Esophagus (tissue), 2 donors: ENCODE data around the gene CCDC124. TPM values are rescaled to one million over a fixed set of nuclear protein-coding genes. Genes with fewer than 3 reads are reported as not detected.

ENCODE experiments used
- H3K27ac ChIP-seq, 2 donors: one replicate each; pipeline ENCODE4 v1.5.1; 2013; ENCODE audit warnings: low read depth in 2 of 2, mild to moderate bottlenecking in 2 of 2, inconsistent platforms in 1 of 2, low read length in 1 of 2, moderate library complexity in 1 of 2
- H3K27me3 ChIP-seq, 2 donors: one replicate each; pipeline ENCODE4 v1.6.1; 2013; ENCODE audit warnings: low read length in 2 of 2, control low read depth in 1 of 2, mild to moderate bottlenecking in 1 of 2; ENCODE audit not compliant: insufficient read depth in 2 of 2, control insufficient read depth in 1 of 2
- H3K36me3 ChIP-seq, 2 donors: one replicate each; pipeline ENCODE4 v1.6.1; 2013; ENCODE audit warnings: low read length in 1 of 2; ENCODE audit not compliant: control insufficient read depth in 2 of 2, insufficient read depth in 2 of 2
- H3K4me1 ChIP-seq, 2 donors: one replicate each; pipeline ENCODE4 v1.6.1; 2013; ENCODE audit warnings: low read length in 1 of 2; ENCODE audit not compliant: control insufficient read depth in 2 of 2, insufficient read depth in 2 of 2
- H3K4me3 ChIP-seq, 2 donors: one replicate each; pipeline ENCODE4 v1.5.1; 2013; ENCODE audit warnings: low read length in 2 of 2, mild to moderate bottlenecking in 2 of 2, low read depth in 1 of 2, moderate library complexity in 1 of 2
- H3K9me3 ChIP-seq, 2 donors: one replicate each; pipeline ENCODE4 v1.6.1; 2013; ENCODE audit warnings: mild to moderate bottlenecking in 2 of 2, low read depth in 1 of 2, low read length in 1 of 2, moderate library complexity in 1 of 2; ENCODE audit not compliant: control insufficient read depth in 2 of 2, insufficient read depth in 1 of 2
- WGBS, 2 donors: extraction: QIAGEN DNeasy Blood & Tissue Kit; methylation state at CpG; one replicate each; pipeline ENCODE4 v1.1.7; 2013; 5-methylcytosine and 5-hydroxymethylcytosine counted together
- polyA plus RNA-seq, 2 donors: library from polyadenylated mRNA; stranded (reverse); fragments of 200-250 nt; gene quantifications; one replicate each; pipeline ENCODE4 v1.2.3, GENCODE V29; 2013
- donor health status: healthy with polysubstance abuse.
- donor health status: Bipolar disorder and iron deficiency.

Gene CCDC124
- polyA plus RNA-seq, 2 donors = 101 to 111 TPM

DNA sequence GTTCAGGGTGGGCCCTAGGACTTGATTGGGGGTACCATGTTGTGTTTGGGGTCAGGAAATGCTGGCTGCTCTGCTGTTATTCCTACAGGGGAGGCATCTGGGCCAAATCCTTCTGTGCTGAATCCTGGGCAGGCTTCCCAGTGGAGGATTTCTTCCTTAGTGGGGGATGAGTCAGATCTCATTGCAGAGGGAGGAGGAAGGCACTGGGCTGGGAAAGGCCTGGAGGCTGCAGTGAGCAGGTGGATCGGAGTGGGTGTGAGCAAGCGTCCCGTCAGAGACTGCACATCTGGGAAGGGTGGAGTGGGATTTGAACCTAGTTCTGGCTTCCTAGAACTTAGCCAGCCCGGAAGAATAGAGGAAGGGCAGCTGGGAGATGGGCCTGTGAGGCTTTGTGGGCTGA is 11.5 kb downstream of the CCDC124 start:
- H3K4me1 ChIP-seq = peaks cover 4 to 20% of the 10 kb centered on the region in 2 donors

DNA sequence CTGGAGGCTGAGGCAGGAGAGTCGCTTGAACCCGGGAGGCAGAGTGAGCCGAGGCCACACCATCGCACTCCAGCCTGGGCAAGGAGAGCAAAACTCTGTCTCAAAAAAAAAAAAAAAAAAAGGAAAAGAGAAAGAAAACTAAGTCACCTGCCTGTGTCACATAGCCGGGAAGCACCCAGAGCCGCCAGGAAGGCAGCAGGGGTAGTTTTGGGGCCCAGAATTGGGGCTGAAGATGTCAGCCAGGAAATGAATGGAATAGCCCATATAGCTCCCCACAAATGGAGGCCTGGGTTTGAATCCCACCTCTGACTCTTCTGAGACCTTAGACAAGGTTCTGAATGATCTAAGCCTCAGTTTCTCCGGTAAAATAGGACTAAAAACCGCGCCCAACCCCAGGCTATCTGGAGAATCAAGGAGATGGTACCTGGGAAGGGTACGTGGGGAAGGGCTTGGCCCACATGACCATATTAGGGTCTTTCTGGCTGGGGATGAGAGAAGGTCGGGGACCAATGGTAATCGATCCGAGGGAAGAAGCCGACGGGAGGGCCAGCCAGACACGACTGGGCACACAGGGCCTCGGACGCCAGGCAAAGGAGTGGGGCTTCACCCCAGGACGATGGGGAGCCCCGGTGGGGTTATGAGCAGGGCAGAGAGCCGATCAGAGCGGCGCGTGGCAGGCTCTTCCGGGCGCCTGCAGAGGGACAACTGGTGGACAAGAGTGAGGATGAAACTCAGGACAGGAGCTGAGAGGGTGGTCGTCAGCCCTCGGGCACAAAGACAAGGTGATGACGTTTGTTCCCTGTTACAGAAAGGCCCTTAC is 14.4 kb downstream of the CCDC124 start:
- no peaks in the 10 kb centered on the region for H3K9me3 ChIP-seq
- peak overlapping the region in 1 of 2 donors; percentile 48 for H3K27ac ChIP-seq
- 18 to 20% methylated on average over 29 of the region's 29 CpGs for WGBS, 2 donors
- H3K27me3 ChIP-seq = peaks cover 0 to 23% of the 10 kb centered on the region in 2 donors
- H3K4me1 ChIP-seq = peaks cover 4 to 33% of the 10 kb centered on the region in 2 donors
- H3K4me3 ChIP-seq = peak overlapping the region; percentile 24 to 77
- H3K36me3 ChIP-seq = peaks cover 0 to 6% of the 10 kb centered on the region in 2 donors

More for the DNA sequence above, 11.5 kb downstream of the CCDC124 start:
- WGBS, 2 donors = 37 to 56% methylated on average over 4 of the region's 4 CpGs
- Histone ChIP-seq H3K36me3 (peaks cover 0 to 11% of the 10 kb centered on the region in 2 donors), H3K27ac (peak overlapping the region; percentile 47 to 66), H3K4me3 (no peak overlapping the region), H3K27me3 (no peaks in the 10 kb centered on the region), H3K9me3 (no peaks in the 10 kb centered on the region)

DNA sequence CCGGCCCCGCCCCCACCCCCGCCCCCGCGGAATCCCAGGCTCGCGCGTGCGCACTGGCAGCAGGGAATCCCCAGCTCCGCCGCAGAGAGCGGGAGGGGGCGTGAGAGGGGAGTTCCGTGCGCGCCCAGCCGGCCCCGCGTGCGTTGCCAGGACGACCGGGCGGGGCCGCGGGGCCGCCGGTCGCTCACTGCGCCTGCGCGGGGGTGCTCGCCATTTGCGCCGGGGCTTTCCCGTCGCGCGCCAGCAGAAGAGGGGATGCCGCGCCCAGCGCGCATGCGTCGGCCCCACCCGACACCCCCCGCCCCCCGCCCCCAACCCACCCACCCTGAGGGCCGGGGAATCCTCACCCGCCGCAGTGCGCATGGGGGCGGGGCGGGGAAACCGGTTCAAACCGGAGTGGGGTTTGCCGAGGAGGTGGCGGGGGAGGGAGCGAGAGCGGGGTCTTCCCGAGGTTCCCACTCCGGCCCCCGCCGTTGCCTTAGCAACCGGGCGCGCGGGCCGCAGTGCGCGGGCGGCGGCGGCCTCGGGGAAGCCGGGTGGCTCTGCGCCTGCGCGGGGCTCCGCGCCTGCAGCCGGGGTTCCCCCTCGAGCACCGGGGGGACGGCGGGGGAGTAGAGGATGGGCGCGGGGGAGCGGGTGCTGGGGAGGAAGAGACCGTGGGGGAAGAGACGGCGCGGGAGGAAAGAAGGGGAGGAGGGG is 15.1 kb downstream of the CCDC124 start:
- Histone ChIP-seq H3K36me3 (no peaks in the 10 kb centered on the region), H3K4me3 (peak overlapping the region; percentile 49 to 77), H3K27ac (no peak overlapping the region), H3K4me1 (peaks cover 4 to 29% of the 10 kb centered on the region in 2 donors), H3K9me3 (no peaks in the 10 kb centered on the region), H3K27me3 (peaks cover 0 to 31% of the 10 kb centered on the region in 2 donors)
- WGBS, 2 donors = 1% methylated on average over 71 to 92 of the region's 92 CpGs

DNA sequence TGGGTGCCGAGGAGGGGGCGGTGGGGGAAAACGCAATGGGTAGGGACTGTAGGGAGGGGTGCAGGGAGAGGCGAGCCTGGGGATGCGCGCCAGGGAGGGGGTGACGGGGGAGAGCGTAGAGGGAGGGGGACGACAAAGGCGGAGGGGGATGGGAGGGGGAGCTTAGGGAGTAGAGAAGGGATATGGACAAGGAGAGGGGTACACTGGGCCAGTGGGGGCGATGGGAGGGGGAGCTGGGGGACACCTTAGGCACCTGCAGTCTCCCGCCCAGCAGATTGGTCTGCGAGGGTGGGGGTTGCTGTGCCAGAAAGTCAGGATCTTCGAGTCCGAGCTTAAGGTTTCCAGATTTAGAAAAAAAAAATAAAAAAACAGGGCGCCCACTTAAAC is 15.7 kb downstream of the CCDC124 start:
- WGBS, 2 donors = 1% methylated on average over 14 to 16 of the region's 16 CpGs
- Histone ChIP-seq H3K27ac (no peak overlapping the region), H3K27me3 (peaks cover 0 to 34% of the 10 kb centered on the region in 2 donors), H3K9me3 (no peaks in the 10 kb centered on the region), H3K4me1 (peaks cover 4 to 26% of the 10 kb centered on the region in 2 donors), H3K36me3 (no peaks in the 10 kb centered on the region), H3K4me3 (peak overlapping the region in 1 of 2 donors; percentile 77)

DNA sequence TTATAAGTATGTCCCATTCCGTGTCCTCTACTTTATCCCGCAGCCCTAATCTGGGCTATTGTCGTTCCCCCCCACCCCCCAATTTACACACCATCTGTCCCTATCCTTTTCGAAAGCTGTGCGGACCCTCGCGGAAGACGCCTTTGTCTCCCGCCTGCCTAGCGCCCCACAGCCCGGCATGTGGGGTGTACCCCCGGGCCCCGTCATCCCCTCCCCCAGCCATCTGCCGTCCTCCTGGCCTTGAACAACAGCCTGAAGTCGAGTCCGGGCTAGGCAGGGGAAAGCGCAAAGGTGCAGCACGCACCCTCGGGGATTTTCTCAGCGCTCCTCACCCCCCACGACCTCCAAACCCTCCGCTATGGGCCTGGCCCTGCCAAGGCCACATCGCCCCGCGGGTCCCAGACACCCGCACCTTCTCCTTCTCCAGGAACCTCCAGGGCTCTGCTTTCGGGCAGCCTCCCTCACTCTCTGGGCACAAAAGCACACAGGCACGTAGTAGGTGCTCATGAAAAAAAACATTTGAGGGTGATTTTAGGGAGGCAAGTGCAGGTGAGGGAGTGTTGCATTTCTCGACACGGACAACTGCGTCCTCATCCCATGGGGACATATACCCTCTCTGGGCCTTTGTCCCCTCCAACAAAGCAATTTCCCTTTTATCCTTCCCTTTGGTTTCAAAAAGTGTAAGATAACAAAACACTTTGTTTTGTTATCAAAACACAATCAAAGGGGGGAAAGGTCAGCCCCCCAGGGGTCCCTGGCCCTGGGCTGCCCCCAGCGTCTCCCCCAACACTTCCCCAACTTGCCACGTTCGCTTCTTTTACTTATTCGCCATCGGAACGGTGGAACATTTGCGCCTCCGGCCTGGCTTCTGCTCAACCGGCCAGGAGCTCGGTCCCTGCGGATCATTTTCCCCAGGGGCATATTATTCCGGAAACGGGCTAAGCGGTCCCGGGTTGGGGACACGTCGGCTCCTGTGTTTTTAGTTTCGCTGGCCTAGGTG is 16.4 kb downstream of the CCDC124 start:
- Histone ChIP-seq H3K36me3 (no peaks in the 10 kb centered on the region), H3K27me3 (peaks cover 0 to 36% of the 10 kb centered on the region in 2 donors), H3K27ac (no peak overlapping the region), H3K9me3 (no peaks in the 10 kb centered on the region), H3K4me1 (peaks cover 2 to 20% of the 10 kb centered on the region in 2 donors), H3K4me3 (no peak overlapping the region)
- 17 to 21% methylated on average over 46 to 49 of the region's 49 CpGs for WGBS, 2 donors

DNA sequence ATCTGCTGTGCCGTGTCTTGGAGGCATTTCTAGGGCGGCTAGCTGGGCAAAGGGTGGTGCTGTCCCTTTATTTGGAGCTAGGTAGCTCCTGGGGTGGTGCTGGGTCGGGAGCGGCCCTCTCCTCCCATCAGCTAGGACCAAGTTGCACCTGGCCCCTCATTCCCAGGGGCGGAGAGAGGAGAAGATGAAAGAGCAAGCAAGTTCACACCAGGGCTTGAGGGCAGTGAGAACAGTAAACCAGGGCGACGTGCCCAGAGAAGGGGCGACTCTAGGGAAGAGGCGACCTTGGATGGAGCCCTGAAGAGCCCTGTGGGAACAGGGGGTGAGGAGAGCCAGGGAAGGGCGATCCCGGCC is 17.1 kb downstream of the CCDC124 start:
- 11 to 16% methylated on average over 11 of the region's 11 CpGs for WGBS, 2 donors
- Histone ChIP-seq H3K27me3 (peaks cover 0 to 36% of the 10 kb centered on the region in 2 donors), H3K9me3 (no peaks in the 10 kb centered on the region), H3K4me3 (no peak overlapping the region), H3K4me1 (peaks cover 0 to 16% of the 10 kb centered on the region in 2 donors), H3K36me3 (no peaks in the 10 kb centered on the region), H3K27ac (no peak overlapping the region)

DNA sequence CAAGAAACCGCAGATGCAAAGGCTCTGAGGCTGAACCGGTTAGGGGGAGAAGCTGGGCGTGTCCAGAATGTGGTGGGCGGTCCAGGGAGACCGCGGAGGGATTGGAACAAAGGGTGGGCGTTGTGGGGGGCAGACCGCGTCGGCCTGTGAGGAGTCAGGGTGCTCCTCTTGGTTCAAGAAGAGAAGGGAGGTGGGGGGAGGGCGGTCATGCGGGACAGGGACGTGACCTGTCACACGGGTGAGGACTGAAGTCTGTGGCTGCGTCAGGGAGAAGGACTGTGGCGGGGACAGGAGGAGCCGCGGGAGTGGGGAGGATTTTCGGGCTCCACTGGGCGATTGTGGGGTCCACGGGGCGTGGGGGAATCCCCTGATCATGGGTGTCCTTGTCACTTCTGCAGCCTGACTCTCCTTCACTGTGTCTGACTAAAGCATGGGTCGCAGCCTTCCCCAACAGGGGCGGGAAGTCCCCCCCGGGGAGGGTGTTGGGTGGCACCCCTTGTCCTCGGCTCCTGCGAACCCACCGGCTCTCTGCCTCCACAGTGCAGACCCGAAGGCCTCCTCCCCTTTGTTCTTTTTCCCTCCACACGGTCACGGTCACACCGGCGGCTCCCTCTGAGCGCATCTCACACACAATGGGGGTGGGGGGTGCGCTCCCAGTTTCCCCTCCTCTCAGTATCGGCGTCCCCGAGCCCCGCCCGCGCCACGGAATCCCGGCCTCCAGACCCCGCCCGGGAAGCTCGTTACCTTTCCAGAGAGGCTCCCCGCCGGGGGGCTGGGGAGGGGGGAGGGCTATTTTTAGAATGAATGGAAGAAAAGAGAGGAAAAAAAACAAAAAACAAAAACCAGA is 17.7 kb downstream of the CCDC124 start:
- peaks cover 0 to 16% of the 10 kb centered on the region in 2 donors for H3K4me1 ChIP-seq

DNA sequence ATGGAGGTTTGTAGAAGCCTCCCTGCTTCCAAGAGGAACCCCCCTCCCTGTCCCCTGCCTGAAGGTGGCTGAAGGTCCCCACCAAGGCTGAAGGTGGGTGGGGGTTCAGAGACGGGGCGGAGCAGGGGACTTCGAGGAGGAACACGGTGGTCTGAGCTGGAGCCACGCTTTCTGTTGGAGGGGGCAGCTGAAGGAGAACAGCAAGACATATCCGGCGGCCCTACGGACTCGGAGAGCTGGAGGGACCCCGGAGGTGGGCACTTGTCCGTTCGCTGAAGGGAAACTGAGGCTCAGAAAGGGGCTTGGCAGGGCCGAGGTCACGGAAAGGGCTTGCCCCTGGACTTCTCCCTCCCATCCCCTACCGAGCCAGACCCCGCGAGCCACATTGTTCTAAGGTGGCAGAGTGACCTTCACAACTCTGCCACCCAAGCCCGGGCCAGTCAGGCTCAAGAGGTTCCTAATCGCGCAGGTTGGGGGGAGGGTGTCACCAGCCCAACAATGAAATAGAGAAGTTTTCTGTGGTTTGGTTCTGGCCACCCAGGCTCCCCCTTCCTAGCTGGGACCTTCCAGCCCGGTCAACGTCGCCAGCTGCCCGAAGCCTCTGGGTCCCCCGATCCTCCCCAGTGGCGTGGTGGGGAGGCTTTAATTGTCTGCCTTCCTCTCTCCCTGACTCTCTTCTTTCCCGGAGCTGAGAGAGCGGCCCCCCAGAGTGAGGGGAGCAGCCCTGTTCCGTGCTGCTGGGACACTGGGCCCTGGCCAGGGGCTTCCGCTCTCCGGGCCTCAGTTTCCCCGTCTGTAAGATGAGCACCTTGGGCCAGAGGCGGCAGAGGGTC is 18.6 kb downstream of the CCDC124 start:
- no peaks in the 10 kb centered on the region for H3K36me3 ChIP-seq
- no peak overlapping the region for H3K27ac ChIP-seq
- no peaks in the 10 kb centered on the region for H3K9me3 ChIP-seq
- H3K4me1 ChIP-seq = peaks cover 0 to 16% of the 10 kb centered on the region in 2 donors
- H3K4me3 ChIP-seq = no peak overlapping the region
- H3K27me3 ChIP-seq = peaks cover 0 to 36% of the 10 kb centered on the region in 2 donors
- 2 to 3% methylated on average over 31 to 33 of the region's 33 CpGs for WGBS, 2 donors

More for the DNA sequence above, 17.7 kb downstream of the CCDC124 start:
- 1 to 2% methylated on average over 44 to 48 of the region's 48 CpGs for WGBS, 2 donors
- no peaks in the 10 kb centered on the region for H3K9me3 ChIP-seq
- H3K27me3 ChIP-seq = peaks cover 0 to 36% of the 10 kb centered on the region in 2 donors
- H3K27ac ChIP-seq = no peak overlapping the region
- H3K4me3 ChIP-seq = peak overlapping the region in 1 of 2 donors; percentile 10
- H3K36me3 ChIP-seq = no peaks in the 10 kb centered on the region
